HG02840 (cell line): ENCODE measurements around the gene ZC3H12D.
"Not testable (repeated sequence)": the region's sequence is repeated elsewhere in the genome, so short reads cannot be mapped to it uniquely, and the experiment has no call there.

ENCODE experiments used
- ATAC-seq: cut with Tn5 transposase; IDR thresholded peaks from one replicate; pipeline ENCODE4 v1.9.1; 2021; ENCODE audit warnings: mild to moderate bottlenecking, moderate library complexity, moderate number of reproducible peaks; ENCODE audit not compliant: unreplicated experiment, low FRiP score

ZC3H12D gene

DNA sequence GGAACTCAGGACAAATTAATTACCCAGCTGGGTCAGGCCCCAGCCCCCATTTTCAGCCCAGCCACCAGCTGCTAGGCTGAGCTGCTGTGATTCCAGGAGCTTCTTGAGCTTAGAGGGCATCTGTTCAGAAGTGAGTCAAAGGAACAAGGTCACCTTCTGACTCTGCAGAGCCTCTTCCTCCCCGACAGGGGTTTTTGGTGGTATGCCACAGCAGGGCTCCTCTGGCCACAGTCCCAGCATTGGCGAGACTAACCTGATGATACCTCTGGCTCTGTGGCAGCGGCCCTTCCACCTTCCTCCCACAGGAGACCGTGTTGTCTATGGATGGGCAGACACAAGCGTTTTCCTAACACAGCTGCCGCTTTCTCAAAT, 39.7 kb downstream of the ZC3H12D start:
- no peak for ATAC-seq

DNA sequence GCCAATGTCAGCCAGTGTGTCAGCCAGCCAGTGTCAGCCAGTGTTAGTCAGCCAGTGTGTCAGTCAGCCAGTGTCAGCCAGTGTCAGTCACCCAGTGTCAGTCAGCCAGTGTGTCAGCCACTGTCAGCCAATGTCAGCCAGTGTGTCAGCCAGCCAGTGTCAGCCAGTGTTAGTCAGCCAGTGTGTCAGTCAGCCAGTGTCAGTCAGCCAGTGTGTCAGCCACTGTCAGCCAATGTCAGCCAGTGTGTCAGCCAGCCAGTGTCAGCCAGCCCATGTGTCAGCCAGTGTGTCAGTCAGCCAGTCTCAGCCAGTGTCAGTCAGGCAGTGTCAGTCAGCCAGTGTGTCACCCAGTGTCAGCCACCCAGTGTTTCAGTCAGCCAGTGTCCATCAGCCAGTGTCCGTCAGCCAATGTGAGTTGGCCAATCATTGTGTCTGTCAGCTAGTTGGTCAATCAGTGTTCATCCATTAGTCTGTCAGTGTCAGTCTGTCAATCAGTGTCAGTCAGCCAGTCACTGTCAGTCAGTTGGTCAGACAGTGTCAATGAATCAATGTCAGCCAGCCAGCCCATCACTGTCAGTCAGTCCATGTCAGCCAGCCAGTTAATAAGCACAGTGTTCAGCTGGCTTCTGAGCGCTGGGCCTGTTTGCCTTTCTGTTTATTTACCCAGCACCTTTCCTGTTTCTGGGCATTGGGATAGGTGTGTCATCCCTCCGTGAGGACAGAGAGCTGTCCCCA, 40.3 kb downstream of the ZC3H12D start:
- not testable (repeated sequence) for ATAC-seq

DNA sequence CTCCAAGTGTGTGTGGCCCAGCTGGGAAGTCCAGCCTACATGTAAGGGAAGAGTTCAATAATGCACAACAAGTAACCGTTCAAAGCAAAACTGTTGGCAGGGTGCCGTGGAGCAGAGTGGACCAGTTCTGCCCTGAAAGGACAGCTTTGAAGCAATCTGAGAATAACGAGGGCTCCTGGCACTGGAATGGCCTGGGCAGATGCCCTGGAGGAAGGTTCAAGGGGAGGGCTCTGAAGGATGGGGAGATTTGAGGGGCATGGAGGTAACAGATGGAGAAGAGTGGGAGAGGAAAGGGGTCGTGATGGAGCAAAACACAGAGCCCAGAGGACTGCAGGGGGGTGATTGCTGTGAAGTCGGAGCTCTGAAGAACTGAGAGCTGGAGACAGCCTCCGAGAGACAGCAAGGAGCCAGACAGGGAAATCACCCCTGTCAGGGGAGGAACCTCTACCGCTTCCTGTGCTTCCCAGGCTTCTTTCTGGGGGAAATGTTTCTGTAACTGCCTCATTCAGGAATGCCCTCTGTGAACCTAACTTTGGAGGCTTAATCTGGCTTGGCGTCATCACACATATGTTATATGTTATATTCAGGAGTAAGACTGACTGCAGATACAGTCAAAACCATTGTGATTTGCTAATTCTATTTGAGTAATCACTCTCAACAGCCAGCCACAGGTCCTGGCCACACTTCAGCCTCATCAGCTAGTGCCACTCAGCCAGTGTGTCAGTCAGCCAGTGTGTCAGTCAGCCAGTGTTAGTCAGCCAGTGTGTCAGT, 41.2 kb downstream of the ZC3H12D start:
- ATAC-seq = no peak

DNA sequence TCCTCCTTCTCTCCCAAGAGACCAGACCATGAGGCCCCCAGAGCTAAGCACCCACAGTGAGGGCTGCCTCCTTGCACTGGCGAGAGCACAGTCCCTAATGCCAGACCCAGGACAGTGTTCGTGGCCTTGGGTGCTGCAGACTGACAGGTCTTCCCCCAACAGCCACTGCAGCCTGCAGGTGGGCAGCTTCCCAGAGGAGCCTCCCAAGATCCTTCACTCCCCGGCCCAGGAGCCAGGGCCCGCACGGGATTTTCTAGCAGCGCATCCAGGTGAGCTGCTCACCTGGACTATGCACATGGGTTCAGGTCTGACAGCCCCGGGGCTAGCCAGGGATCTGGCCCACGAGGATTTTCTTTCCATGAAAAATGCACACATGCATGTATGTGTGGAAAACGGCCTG, 43.1 kb downstream of the ZC3H12D start:
- ATAC-seq = no peak

DNA sequence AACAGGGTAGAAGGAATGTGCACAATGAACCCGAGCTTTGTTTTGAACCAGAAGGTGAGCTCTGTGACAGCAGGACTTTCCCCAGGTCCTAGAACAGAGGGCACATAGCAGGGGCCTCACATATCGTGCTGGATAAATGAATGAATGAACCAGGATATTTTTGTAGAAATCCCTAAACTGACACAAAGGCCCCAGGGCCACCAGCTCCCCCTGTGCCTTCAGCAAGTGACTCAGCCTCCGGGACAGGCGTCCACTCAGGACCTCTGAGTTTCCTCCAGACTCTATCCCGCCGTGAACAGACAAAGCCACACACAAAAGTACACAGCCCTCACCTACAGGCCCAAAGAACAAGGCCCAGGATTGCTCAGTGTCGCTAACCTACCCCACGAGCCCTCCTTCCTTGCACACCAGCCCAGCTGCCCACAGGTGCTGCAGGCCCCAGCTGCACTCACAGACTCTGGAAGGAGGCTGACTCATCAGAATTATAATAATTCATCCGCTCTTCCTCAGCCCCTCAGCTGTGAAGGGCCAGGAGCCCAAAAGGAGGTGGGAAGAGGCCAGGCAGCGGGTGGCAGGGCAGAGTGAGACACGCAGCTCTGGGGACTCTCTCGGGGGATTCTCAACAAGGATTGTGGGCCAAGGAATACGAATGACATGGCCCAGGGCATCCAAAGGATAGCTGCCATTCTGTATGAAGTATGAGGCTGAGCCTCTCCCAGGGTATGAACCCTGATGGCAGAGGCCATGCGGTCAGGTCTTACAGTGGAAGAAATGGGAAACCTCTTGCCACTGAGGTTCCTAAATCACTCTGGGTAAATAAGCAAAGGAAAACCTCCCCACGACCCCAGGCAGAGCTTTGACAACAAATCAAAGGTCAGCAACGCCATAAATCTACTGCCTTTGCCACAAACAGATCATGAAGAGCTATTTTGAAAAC, 43.8 kb downstream of the ZC3H12D start:
- ATAC-seq = no peak

DNA sequence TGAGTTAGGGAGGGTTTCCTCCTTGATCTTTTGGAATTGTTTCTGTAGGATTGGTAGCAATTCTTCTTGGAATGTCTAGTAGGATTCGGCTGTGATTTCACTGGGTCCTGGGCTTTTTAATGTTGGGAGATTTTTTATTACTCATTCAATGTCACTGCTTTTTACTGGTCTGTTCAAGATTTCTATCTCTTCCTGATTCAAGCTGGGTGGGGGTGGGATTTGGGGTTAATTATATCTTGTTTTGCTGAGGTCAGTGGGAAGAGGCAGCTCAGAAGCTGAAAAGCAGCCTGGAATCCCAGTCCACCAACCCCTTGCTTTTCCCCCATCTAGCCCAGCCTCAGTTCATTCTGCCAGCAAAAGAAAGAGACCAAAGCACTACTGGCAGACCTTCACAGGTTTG, 45.2 kb downstream of the ZC3H12D start:
- ATAC-seq = no peak

DNA sequence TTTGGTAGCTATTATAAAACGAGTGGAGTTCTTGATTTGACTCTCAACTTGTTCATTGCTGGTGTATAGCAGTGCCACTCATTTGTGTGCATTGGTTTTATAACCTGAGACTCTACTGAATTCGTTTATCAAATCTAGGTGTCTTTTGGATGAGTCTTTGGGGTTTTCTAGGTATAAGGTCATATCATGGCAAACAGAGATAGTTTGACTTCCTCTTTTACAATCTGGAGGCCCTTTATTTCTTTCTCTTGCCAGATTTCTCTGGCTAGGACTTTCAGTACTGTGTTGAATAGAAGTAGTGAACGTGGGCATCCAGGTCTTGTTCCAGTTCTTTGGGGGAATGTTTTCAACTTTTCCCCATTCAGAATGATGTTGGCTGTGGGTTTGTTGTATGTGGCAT, 46.0 kb downstream of the ZC3H12D start:
- ATAC-seq = no peak

DNA sequence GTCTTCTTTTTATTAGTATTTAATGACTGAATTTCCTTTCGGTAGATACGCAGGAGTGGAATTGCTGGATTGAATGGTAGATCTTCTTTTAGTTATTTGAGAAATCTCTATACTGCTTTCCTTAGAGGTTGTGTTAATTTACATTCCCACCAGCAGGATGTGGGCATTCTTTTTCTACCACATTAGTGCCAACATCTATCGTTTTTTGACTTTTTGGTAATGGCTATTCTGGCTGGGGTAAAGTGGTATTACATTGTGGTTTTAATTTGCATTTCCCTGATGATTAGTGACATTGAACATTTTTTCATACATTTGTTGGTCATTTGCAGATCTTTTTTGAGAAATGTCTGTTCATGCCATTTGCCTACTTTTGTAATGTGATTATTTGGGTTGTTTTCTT, 47.6 kb downstream of the ZC3H12D start:
- no peak for ATAC-seq

DNA sequence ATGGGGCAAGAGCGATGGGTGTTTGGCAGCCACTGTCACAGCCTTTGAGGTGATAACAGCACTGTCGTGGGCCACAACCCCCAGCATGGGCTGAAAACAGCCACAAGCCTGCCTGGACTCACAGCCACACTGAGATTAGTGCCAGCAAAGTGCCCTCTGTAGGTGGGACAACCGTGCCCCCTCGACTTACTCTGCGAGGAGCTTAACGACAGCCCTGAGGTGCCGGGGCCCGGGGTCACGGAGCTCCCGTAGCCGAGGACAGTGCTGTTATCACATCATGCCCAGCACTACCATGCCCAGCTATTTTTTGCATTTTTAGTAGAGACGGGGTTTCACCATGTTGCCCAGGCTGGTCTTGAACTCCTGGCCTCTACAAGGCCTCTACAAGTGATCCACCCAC, 48.2 kb downstream of the ZC3H12D start:
- no peak for ATAC-seq

DNA sequence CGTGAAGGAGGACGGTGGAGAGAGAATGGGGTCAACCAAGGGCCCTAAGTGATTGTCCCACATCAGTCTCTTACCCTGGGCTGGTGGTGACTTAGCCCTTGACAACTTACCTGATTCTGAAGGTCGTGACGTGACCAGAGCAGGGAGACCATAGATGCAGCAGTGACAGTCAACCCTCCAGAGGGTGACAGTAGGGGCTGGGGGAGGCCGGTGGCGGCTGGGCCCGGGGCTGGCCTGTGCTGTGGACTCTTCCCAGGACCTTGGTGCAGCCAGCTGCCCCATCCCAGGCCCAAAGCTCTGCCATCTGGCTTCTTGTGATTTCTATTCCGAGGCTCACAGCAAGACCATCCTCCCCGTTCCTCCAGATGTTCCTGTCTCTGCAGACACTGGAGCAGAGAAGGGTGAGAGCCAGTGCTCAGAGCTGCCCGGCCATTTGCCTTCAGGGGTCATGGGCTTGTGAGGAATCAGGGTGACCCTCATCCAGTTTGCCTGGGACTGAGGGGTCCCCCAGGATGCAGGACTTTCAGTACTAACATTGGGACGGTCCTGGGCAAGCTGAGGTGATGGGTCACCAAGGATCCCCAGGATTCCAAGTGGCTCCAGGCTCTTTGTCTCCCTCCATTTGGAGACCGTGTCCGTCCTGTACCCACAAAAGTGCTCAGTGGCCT, 48.8 kb downstream of the ZC3H12D start:
- ATAC-seq = no peak

DNA sequence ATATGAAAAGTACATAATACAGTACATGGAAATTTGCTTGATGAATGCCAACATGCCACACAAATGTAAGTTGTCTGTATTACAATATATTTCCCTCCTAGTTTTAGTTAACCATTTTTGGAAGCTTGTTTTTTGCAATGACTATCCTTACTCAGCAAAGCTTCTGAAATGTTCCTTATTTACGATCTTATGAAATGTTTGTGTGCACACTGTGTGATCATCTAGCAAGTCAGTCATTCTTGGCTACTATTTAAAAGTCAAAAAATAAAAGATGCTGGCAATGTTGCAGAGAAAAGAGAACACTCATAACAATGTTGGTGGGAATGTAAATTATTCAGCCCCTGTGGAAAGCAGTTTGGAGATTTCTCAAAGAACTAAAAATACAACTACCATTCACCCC, 50.9 kb downstream of the ZC3H12D start:
- ATAC-seq = no peak

DNA sequence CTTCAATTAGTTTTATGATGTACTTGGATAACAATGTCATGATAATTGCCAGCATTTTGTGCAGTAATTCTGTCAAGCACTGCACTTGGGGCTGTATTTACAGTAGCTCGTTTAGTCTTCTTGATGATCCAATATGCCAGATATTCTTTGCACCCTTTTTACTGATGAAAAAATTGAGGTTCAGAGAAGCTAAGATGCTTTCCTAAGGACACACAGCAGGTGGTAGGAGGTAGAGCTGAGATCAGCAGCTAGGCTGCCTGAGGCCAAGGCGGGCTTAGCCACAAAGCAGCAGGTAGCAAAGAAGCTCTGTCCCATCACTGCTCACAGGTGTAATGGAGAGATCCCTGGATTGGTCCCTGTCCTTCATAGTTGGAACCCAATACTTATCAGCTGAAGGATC, 51.4 kb downstream of the ZC3H12D start:
- ATAC-seq = no peak

DNA sequence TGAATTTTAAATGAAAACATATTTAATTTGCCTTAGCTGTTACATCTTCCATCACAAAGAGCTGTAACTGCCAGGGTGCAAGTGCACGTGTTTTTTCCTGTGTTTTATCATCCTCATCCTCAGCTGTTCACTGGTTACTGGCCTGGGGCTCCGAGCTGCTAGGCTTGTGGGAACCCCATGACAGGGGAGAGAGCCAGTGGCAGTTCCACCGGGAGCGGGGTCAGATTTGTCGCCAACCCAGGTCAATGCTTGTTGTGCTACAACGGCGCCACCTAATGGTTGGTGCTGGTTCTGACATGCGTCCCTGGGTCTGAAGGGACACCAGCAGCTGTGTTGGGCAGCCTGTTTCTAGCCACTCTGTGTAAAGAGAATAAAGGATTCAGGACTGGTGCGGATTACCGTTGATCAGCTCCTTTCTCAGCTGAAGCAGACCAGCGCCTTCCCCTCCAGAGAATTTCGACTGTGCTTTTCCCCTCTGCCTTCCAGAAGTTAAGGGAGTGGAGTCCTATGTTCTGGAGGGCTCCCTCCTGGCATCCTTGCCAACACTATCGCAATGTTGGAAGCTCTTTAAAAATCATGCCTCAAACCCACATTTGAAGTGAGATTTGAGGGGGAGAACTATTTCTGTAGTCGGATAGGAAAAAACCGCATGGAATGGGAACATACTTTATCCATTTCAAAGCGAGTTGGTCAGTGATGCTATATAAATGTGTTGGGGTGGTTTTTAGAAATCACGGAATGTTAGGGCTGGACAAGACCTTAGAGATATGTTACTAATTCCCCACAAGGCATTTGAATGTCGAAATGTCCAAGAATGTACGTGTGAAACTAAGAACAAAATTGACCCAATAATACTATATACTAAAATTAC, 52.7 kb downstream of the ZC3H12D start:
- no peak for ATAC-seq

DNA sequence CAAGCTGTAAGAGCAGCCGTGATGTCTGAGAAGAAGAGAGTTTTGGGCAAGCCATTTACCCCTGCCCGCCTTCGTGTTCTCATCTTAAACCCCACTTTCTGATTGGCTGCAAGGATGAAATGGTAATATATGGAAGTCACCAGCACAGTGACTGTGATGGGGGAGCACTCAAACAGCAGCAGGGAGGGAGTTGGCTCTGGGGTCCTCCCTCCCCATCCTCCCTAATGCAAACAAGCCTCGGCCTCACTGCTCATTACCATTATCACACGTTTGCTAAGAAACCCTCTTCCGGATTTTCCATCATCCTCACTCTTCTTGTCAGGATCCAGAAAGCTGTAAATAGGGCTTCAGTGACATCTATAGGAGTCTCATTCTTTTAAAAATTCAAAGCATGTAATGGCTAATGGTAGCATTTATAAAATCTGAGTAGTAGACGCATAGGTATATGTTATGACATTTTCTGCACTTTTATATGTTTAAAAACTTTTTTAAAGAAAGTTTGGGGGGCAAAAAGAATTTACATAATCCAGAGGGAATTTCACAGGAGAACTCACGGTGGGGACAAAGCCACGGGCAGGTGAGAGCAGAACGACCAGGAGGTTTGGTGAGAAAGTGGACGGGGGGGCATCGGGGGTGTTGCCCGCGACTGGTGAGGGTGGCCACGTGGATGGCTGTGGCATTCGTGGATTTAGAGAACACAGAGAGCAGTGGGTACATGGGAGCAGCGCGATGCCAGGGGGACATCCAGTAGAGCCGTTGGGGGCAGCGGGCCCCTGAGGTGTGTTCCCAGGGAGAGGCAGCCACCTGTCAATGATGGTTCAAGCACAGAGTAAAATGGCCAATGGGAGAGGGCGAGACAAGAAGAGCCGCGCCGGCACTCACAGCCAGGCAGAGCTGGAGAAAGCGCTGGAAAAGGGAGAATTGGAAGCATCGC, 55.1 kb downstream of the ZC3H12D start:
- no peak for ATAC-seq

DNA sequence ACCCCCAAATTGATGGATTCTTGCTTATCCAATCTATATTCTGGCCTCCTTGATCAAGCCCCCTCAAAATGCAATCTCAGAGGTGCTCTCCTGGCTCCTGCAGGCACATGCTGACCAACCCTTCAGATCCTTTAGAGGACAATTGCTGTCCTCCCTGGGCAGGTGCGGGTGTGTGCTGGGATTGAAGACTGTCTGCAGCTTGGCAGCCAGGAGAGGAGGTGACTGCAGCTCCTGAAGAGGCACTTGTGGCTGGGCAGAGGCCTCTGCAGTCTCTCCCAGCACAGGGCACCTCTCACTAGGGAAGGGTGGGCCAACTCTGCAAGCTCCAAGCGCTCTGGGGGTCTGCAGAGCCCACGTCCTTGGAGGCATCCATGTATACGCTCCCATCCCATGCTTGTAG, 56.2 kb downstream of the ZC3H12D start:
- no peak for ATAC-seq

DNA sequence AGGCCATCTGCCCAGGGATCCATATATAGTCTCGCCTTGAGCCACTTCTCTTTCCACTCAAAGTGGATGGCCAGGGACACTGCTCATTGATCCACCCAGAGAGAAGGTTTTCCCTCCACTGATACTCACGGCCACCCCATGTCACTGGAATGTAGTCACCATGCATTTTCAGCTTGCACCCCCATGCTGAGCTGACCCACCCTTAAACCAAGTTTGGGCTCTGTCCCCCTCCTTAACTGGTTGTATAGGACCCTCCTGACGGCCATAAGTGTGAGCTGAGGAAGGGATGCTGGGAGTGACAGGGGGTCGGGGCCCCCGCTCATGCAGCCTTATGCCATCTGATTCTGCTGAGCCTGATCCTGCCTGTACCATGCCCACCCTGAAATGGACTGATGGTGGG, 59.1 kb downstream of the ZC3H12D start:
- ATAC-seq = no peak

DNA sequence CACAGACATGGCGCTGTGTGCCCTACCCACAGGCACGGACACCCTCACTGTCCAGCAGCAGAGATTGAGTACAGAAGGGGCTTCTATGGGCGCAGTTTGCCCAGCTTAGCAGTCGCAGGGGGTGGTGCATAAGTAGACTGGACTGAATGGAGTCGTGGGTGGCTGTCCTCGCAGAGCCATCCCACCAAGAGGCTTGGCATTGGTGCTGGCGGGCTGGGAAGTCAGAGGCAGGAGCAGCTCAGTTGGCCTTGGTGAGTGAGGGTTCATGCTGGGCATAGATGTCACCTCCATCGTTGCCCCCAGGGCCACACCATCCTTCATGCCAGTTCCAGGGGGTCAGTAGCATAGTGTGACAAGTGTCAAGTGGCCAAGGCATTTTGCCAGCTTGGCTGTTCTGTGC, 59.6 kb downstream of the ZC3H12D start:
- ATAC-seq = no peak

DNA sequence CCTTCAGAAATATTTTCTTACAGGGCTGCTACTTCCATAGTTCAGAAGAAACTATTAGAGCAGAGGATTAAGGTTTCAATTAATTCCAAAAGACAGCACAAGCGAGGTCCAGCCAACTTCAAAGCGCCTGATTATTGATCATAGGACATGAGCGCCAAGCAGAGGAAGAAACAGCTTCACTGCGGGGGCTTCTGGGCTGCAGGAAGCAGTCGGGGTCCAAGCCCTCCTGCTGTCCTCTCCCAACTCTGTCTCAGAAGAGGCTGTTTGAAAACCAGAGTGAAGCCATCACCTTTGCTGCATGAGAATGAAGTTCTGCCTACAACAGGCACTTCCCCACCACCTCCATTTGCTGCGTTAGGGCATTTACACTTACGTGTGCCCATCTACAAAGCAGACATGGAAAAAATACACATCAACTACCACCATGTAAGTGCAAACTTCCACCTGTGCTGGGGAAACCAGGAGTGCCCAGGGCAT, 60.8 kb downstream of the ZC3H12D start:
- ATAC-seq = no peak
